CD4-positive, alpha-beta T cell treated with Interleukin-6 at 100 ng/mL for 8 hours (primary cell): ENCODE measurements around the gene GPR142.

ENCODE experiments used
- DNase-seq: peaks from one replicate; pipeline ENCODE4 v3.0.0-alpha.2; 2020; ENCODE audit warnings: mixed read lengths, low spot score

The GPR142 gene

DNA sequence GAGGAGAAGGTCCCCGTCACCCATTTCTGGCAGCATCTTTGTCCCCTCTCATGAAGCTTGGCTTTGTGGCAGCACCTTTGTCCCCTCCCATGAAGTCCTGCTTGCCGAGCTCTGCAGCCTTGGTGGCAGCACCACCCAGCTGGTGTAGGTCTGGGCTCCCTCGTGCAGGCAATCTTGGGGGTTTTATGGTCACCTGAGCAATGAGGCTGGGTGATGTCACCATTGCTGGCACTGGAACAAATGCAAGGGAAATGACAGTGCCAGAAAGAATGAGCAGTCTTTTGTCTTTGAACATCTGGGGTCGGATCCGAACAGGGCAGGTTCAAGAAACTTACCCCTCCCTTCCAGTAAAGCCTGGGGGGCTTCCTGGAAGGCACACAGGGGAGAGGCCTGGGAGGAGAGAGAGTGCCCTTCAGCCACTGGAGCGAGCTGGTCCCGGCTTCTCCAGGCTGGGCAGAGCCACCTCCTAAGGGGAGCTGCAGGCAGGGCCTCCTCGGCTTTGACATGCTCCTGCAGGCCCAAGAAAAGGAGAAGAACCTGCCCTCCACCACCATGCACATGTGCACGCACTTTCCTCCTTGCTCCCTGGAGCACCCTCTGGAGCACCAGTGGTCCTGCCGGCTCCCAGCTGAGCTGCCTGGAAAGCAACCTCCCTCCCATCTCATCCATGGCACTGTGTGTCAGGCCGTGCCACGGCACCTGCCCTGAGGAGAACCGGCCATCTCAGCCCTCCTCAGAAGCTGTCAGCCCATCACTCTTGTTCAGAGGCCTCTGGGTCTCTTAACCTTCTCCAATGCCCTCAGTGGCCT lies 21.7 kb upstream of the GPR142 start:
- no peak for DNase-seq

DNA sequence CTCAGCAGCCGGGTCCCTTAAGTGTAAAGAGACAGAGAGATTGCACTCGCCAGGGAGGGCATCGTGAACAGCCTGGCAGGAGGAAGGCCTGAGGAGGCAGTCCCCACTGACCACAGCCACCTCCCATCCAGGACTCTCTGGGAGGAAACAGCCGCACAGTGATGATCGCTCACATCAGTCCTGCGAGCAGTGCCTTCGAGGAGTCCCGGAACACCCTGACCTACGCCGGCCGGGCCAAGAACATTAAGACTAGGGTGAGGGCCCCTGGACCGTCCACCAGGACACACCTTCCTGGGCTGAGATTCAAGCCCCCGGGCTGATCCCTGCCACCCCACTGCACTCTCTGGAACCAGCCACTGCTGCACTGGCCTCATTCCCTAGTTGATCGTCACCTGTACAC lies 19.7 kb upstream of the GPR142 start:
- no peak for DNase-seq

DNA sequence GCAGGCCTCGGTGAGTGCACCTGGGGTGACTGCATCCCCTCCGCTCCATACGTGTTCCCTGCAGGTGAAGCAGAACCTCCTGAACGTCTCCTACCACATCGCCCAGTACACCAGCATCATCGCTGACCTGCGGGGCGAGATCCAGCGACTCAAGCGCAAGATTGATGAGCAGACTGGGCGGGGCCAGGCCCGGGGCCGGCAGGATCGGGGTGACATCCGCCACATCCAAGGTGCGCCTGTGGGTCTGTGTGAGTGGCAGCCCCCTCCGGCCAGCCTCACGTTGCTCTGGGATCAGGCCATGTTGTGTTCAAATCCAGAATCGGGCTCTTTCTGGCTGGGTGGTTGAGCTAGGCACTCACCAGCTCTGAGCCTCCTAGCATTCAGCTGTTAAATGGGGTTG lies 18.2 kb upstream of the GPR142 start:
- no peak for DNase-seq

DNA sequence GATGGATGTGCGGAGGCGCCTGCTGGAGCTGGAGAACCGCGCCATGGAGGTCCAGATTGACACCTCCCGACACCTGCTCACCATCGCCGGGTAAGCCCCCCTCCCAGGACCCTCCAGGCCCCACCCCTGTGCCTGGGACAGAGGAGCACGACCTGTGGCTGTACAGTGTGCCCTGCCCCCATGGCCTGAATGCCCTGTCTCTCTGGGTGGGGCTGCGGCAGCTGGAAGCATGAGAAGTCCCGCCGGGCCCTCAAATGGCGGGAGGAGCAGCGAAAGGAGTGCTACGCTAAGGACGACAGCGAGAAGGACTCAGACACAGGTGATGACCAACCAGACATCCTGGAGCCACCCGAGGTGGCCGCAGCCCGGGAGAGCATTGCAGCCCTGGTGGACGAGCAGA lies 16.8 kb upstream of the GPR142 start:
- no peak for DNase-seq

DNA sequence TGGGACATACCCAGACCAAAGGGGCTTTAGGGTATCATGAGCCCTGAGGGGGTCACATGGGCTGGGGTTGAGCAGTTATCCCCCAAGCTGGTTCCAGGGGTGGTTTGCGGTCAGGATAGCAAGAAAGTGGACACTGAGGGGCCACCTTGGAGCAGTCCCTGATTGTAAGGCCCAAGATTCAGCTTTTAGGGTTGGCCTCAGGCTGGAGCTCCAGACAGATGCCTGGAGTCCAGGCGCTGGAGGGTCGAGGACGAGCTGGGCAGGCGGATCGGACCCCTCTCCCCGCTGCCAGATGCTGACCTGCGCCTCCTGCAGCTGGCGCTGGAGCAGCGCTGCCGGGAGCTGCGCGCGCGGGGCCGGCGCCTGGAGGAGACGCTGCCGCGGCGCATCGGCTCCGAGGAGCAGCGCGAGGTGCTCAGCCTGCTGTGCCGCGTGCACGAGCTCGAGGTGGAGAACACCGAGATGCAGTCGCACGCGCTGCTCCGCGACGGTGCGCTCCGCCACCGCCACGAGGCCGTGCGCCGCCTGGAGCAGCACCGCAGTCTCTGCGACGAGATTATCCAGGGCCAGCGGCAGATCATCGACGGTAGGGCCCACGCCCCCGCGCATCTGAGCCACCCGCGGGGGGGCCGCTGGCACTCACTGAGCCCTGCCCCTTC lies 15.6 kb upstream of the GPR142 start:
- no peak for DNase-seq

DNA sequence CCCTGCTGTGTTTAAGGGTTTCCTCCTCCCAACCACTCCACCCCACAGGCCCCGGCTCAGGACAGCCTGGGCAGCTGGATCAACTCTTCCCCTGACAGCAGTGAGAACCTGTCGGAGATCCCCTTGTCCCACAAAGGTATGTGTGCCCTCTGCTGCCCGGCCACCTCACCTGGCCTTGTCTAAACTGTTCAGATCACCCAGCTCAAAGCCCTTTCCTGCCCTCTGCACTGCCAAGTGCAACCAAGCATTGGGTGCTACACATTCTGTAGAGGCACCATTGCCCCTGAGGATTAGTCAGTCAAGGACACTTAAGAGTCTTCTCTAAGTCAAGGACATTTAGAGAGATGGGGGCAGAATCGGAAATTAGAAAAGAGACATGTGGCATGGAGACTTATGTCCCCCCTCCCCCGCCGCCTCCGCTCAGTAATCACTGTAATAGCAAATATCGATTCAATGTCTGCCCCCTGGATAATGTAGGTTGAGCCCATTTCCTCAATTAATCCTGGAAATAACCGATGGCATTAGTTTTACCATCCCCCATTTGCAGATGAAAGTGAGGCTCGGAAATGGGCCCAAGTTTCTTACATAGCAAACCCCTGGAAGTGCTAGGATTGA lies 13.8 kb upstream of the GPR142 start:
- DNase-seq = no peak

DNA sequence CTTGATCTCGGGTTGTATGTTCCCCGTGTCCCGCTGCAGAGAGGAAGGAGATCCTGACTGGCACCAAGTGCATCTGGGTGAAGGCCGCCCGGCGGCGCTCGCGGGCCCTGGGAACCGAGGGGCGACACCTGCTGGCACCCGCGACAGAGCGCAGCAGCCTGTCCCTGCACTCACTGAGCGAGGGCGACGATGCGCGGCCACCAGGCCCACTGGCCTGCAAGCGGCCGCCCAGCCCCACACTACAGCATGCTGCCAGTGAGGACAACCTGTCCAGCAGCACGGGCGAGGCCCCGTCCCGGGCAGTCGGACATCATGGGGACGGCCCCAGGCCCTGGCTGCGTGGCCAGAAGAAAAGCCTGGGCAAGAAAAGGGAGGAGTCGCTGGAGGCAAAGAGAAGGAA lies 13.2 kb upstream of the GPR142 start:
- DNase-seq = peak; percentile 24

DNA sequence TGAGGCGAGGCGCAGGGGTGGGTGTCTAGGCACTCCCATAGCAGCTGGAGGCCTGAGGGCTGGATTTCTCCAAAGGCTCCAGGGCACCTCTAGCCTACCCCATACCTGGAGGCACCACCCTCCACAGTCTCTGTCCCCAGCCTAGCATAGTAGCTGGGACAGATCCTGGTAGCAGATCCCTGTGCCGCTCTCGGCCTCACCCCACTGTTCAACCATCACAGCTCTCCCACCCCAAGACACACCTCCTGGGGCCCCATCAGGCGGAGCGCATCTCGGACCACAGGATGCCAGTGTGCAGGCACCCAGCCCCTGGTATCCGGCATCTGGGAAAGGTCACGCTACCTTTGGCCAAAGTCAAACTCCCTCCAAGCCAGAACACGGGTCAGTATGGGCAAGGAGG lies 12.7 kb upstream of the GPR142 start:
- DNase-seq = no peak

DNA sequence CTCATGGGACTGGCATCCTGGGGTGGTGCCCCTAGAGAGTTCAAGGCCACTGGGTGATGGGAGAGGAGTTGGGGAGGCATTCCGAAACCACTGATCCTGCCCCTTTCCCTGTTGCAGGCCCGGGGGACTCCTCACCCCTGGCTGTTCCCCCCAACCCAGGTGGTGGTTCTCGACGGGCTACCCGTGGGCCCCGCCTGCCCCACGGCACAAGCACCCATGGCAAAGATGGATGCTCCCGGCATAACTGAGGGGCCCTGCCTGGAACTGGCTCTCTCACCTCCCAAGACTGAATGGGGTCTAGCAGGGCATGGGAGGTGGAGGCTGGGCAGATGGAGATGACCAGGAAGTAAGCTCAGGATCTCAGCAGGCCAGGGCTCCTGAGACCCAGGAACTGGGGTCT lies 12.2 kb upstream of the GPR142 start:
- no peak for DNase-seq

DNA sequence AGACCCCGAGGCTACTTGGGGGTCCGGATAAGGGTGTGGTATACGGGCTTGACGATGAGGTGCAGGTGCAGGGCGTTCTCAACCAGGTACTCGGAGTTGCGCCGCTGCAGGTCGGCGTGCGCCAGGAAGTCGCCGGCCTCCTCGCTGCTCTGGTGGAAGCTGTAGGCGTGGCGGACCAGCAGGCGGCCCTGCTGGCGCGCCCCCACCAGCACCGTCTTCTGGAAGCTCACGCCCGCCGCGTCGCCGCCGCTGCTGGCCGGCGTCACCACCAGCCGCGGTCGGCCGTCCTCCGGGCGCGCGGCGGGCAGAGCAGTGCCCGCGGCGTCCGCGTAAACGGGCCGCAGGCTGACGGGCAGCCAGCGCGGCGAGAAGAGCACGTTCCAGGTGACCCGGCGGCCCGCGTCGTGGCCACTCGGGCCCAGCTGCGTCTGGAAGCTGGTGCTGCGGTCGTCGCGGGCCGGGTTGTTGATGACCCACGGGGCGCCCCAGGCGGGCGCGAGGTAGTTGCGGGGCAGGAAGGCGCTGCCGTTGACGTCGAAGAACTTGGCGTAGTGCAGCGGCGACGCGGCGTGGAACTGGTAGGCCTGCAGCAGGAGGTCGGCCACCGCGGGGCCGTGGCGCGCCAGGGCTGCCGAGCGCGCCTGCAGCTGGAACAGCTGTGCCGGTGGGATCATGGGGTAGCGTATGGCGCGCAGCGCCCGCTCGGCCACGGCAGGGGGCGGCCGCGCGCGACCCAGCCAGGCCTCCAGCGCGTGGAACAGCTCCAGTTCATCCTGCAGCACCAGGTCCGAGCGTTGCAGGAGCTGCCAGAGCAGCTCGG lies 10.4 kb upstream of the GPR142 start:
- no peak for DNase-seq

DNA sequence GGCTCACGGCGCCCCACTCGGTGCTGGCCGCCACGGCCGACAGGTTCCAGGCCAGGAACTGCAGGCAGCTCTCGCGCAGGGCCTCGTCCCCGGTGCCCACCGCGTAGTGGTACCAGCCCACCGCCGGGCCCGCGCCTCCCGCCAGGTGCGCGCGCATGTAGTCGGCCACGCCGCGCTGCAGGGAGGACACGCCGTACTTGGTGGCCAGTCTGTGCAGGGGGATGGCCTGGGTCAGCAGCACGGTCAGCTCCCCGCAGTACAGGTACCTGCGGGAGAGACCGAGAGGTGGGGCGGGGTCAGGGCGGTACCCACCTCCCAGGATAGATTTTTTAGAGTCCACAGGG lies 9.9 kb upstream of the GPR142 start:
- no peak for DNase-seq

DNA sequence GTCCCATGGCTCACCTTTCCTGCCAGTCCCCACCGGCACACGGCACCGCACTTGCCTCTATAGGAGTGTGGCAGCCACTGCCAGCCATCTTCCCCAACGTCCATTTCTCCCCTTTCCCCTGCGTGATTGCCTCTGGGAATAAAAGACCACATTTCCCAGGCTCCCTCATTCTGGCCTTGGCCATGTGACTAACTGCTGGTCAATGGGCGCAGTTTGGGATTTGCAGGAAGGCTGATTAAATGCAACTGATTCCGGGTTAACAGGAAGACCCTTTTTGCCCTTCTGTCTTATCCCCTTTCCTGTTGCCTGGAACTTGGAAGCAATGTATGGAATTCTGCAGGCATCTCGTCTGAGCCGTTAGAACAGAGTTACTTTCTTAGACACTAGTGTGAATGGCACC lies 8.6 kb upstream of the GPR142 start:
- DNase-seq = no peak

DNA sequence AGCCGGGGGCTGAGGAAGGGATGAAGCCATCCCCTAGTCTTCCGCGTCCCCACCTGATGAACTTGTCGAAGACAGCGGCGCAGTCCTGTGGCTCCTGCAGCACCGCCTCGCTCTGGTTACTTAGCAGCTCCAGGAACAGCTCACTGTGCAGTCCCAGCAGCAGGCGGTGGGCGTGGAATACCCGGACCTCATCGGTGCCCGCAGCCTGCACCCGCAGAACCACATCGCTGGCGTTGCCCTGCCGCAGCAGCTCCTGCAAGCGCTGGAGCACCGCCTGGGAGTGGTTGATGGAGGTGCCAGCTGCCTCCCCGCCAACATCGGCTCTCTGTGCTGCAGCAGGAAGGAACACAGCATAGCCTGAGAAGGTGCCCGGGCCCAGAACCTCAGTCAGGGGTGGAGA lies 7.4 kb upstream of the GPR142 start:
- DNase-seq = no peak

DNA sequence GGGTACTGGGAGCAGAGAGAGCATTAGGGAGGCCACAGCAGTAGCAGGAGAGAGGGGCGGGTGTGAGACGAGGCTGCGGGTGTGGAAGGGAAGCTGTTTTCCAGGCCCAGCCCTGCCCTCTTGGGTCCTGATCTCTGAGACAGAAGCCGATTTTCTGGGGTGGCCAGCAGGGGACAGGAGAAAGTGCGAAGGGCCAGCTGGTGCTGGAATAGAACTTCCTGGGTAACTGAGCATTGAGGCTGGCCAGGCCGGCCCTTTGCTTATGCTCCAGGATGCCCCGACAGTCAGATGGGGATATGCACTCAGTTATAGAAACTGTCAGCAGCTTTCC lies 6.4 kb upstream of the GPR142 start:
- no peak for DNase-seq

DNA sequence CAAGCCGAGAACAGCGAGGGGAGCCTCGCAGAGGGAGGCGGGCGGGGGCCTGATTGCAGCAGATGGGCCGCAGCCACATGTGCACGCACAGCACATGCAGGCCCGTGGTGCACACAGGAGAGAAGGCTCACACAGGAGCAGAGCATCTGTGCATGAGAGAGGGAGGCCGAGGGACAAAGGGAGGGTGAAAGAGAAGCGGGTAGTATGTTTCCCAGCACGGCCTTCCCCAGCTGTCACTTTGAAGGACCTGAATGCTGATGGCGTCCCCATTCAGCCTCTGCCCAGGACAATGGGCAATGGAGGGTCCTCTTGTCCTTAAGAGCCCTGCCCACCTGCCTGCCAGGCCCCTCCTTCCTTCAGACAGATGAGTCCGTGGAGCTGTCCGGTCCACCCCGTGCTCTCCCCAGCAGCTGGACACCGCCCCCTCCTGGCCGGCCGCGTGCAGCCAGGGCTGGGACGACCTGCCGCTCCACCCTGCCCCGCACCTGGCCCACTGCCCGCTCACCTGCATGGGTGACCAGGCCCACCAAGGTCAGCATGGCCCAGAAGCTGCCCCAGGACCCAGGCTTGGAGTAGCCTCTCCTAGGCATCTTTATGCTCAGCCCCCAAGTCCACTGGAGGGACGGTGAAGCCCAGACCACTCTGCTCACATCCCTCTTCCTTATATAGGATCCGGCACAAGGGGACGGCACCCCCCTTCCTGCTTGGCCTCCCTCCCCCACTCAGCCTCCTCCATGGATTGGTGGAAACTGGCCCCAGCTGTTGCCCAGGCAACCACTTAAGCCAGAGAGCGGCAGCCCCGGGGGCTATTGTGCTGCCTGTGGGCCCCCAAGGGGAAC lies 5.9 kb upstream of the GPR142 start, which contains the start of gene BTBD17:
BTBD17 (minus strand) TSS at position 639 of the 839 bp plus-strand sequence; CDS start at position 590, 49 bp downstream.
- peak; percentile 17 for DNase-seq

DNA sequence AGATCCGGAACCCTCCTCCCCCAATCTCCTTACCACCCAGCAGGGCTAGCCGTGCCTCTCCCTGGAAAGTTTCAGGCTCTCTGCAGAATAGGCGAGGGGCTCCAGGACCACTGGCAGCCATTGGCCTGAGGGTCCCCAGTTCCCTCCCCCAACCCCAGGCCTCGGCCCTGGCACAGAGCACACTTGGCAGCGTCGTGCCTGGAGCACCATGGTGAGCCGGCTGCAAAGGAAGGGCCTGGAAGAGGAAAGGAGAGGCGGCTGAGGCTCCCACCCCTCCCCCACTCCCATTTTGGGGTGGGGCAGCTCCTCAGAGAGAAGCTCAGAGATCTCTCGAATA lies 5.3 kb upstream of the GPR142 start:
- DNase-seq = no peak

DNA sequence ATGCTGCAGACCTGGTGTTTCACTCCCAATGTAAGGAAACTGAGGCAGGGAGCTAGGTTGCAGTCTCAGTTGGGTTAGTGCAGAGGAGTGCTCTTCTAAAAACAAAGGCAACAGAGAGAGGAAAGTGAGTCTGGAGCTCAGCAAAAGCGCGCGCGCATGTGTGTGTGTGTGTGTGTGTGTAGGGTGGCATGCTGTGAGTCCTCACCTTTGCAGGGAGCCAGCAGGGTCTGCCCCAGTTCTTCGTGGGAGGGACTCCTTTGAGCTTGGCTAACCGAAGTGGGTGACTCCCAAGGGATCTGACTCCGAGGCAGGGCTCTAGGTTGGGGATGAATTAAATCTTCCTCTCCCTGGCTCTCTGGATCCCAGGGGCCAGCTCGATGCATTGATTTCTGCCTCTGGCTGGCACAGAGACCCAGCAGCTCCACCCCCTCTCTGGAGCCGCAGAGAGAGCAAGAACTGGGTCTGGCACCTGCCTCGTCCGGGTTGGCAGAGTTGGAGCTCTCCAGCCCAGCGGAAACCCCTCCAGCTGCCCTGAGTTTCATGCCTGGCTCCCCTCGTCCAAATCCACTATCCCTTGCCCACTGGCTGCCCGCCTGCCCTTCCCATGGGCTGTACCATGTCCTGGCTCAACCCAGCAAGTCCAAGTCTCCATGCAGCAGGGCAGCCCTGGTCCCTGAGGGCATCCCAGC lies 4.4 kb upstream of the GPR142 start:
- no peak for DNase-seq

DNA sequence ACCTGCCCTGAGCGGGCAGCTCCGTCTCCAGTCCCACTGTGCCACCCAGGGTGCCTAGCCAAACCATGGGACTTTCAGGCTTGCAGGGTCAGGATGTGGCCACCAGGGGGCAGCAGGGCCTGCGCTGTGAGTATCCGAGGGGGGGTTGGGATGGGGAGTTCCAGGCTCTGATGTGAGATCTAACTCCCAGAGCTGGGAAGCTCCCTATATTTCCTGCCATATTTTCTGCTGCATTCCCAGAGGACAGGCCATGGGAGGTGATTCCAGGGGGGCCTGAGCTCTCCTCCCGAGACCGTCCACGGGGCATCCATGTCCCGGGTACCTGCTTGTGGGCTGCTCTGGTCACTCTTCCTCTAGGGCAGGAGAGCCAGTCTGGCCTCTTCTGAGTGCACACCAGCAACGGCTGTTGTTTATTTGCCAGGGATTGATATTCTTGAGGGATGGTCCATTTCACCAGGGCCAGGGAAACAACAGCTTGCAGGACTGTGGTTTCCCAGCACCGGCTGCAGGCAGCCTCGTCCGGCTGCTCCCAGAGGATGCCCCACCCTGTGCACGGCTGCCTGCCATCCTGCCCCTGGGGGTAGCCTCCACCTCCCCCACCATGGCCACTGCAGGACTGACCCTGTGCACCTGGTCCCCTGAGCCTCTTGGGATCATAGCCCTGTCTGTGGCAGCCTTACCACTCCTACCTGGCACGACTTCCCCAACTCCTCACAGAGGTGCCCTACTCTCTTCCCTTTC lies 1.2 kb downstream of the GPR142 start:
- DNase-seq = peak; percentile 72

DNA sequence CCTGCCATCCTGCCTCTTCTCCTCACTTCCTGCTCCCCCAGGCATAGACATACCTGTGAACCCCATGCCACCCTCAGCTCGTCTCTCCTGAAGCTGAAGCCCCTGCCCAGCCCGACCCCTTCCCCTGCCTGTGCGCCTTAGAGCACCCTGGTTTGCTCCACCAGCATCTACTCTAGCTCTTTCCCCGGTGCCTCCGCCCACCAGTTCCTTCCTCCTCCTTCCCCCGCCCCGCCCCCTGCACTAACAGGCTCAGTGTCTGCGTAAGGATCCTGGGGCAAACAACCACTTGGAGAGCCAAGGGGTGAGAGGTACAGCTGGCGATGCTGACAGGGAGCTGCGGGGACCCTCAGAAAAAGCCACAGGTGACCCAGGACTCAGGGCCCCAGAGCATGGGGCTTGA lies 1.9 kb downstream of the GPR142 start:
- DNase-seq = peak; percentile 59

DNA sequence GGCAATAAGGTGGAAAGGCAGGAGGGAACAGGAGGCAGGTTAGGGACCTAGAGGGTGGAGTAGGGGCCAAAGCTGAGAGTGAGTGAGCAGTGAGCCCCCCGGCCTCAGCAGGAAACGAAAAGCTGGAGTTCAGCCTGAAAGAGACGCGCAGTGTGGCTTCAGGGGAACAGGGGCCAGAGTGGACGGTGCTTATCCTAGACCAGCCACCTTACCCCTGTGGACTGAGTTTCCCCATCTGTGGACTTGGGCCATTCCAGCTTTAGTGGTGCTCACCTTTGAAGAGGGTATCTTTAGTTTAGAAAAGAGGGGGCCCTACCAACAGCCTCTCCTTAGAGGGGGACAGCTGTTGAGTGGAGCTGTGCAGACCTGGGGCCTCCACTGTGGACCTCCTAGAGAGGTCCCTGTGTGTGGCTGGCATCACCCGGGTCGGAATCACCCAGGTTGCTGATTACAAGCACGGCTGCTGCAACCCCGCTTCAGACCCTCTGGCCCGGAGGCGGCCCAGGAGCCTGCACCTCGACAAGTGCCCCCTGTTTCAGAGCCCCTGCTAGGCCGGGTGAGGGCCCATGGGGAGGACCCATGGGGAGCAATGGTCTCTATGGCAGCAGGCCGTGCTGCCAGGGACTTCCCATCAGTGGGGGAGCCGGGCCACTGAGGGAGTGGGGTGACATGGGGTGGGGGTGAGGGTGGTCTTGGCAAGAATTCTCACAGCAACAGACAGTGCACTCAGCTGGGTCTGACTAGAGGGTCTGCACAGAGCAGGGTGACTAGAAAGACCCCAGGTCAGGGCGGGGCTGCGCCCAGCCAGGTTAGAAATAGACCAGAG lies 2.6 kb downstream of the GPR142 start:
- DNase-seq = no peak
